Caco-2 (cell line): Measurements from ENCODE around the gene TVP23B. TPM values are rescaled to one million over a fixed set of nuclear protein-coding genes. Genes with fewer than 3 reads are reported as not detected.
A peak's percentile ranks its signal among the peaks of the same experiment; 100 is the strongest.

ENCODE experiments used
- BruUV-seq: library from RNA; stranded (reverse); fragments of 400-500 nt; replicated peaks from 2 replicates; lab custom pipeline; 2021; lab: Mats Ljungman, UMichigan
- CTCF ChIA-PET: fragments of 300-600 bp; sonication (Branson Sonifier 250); formaldehyde crosslinking; loops from one replicate; lab custom pipeline; 2022; ENCODE audit warnings: antibody characterized with exemption; lab: Charles Lee
- POLR2A ChIA-PET: fragments of 300-600 bp; sonication (Branson Sonifier 250); formaldehyde crosslinking; loops from one replicate; lab custom pipeline; 2022; ENCODE audit warnings: antibody characterized with exemption; lab: Charles Lee
- DNase-seq, 2 experiments: peaks; one replicate each; pipeline versions ENCODE4 v3.0.0 to v3.0.0-alpha.2; 2020 to 2022
- H3K27me3 ChIP-seq: replicated peaks from 2 replicates; pipeline ENCODE4 v1.6.0; 2011; ENCODE audit warnings: low read length; ENCODE audit not compliant: control insufficient read depth, insufficient read depth
- H3K36me3 ChIP-seq: 2 replicates; pipeline ENCODE4 v1.5.1; 2011; ENCODE audit warnings: low read length; ENCODE audit not compliant: control insufficient read depth, insufficient read depth
- H3K4me1 ChIP-seq: fragments of 250-450 bp; sonication (Bioruptor Pico); 2 replicates; pipeline ENCODE4 v1.5.1; 2020; ENCODE audit warnings: mild to moderate bottlenecking
- H3K4me3 ChIP-seq: 2 replicates; pipeline ENCODE4 v1.5.1; 2011; ENCODE audit warnings: low read depth, mild to moderate bottlenecking, control low read depth, low read length
- H3K9me3 ChIP-seq: fragments of 250-450 bp; sonication (Bioruptor Pico); 2 replicates; pipeline ENCODE4 v1.5.1; 2020; ENCODE audit warnings: mild to moderate bottlenecking, moderate library complexity
- H3K27ac Mint-ChIP-seq: one replicate; pipeline ENCODE4 v1.8.0; 2022; ENCODE audit warnings: mixed read lengths; ENCODE audit not compliant: unreplicated experiment
- H3K27me3 Mint-ChIP-seq: one replicate; pipeline ENCODE4 v1.8.0; 2022; ENCODE audit warnings: mixed read lengths; ENCODE audit not compliant: insufficient read depth, unreplicated experiment
- H3K36me3 Mint-ChIP-seq: one replicate; pipeline ENCODE4 v1.8.0; 2022; ENCODE audit warnings: mild to moderate bottlenecking, mixed read lengths; ENCODE audit not compliant: insufficient read depth, unreplicated experiment
- H3K4me1 Mint-ChIP-seq: one replicate; pipeline ENCODE4 v1.8.0; 2022; ENCODE audit warnings: low read depth, mixed read lengths; ENCODE audit not compliant: unreplicated experiment
- H3K4me3 Mint-ChIP-seq: one replicate; pipeline ENCODE4 v1.8.0; 2022; ENCODE audit warnings: mild to moderate bottlenecking, moderate library complexity, mixed read lengths; ENCODE audit not compliant: unreplicated experiment
- H3K9me3 Mint-ChIP-seq: one replicate; pipeline ENCODE4 v1.8.0; 2022; ENCODE audit warnings: mixed read lengths; ENCODE audit not compliant: unreplicated experiment
- intact Hi-C: fragments of 100-400 bp; cut with micrococcal nuclease; formaldehyde crosslinking; loops from one replicate; pipeline ENCODE4 v1.10.0; 2022; ENCODE audit not compliant: unreplicated experiment
- total RNA-seq: library from RNA; stranded (reverse); gene quantifications from 2 replicates; pipeline ENCODE4 v1.2.3, GENCODE V29; 2022
- TF ChIP-seq, protein P1 (sequence below), 2 experiments: fragments of 200-600 bp in 1 of 2; IDR thresholded peaks; 1 replicate in 1 of 2; 2 replicates in 1 of 2; pipeline versions ENCODE4 v1.5.1 to v1.8.0; 2011 to 2022; ENCODE audit warnings: antibody characterized with exemption in 1 of 2, control low read depth in 1 of 2, inconsistent platforms in 1 of 2, low read depth in 1 of 2, low read length in 1 of 2, mild to moderate bottlenecking in 1 of 2, moderate library complexity in 1 of 2; ENCODE audit not compliant: insufficient read depth in 1 of 2, severe bottlenecking in 1 of 2, unreplicated experiment in 1 of 2

TVP23B gene
- total RNA-seq, 1 experiment from 2014 or later: 29.1 TPM

- DNase-seq: no peak
- H3K9me3 Mint-ChIP-seq: no peaks in the 10 kb centered on the region
- no peaks in the 10 kb centered on the region for H3K36me3 ChIP-seq
- peak overlapping the region; percentile 89 for H3K4me3 Mint-ChIP-seq
- no peaks in the 10 kb centered on the region for H3K27me3 ChIP-seq
- CTCF ChIA-PET: no interaction called here
- intact Hi-C loops: loop anchor here (5.0 kb wide), 1 partner anchor 82 kb away; no protein-coding TSS in a partner anchor
- H3K4me1 ChIP-seq: no peaks in the 10 kb centered on the region
- no peaks in the 10 kb centered on the region for H3K27me3 Mint-ChIP-seq
- no peaks in the 10 kb centered on the region for H3K9me3 ChIP-seq
- POLR2A ChIA-PET: interaction anchor here (0.6 kb wide), 1 partner anchor 9 kb away, joined by 5 read pairs; no protein-coding TSS in a partner anchor
- peaks cover 25% of the 10 kb centered on the region for H3K4me1 Mint-ChIP-seq
- H3K27ac Mint-ChIP-seq: no peak overlapping the region
- TF ChIP-seq, protein P1, sequence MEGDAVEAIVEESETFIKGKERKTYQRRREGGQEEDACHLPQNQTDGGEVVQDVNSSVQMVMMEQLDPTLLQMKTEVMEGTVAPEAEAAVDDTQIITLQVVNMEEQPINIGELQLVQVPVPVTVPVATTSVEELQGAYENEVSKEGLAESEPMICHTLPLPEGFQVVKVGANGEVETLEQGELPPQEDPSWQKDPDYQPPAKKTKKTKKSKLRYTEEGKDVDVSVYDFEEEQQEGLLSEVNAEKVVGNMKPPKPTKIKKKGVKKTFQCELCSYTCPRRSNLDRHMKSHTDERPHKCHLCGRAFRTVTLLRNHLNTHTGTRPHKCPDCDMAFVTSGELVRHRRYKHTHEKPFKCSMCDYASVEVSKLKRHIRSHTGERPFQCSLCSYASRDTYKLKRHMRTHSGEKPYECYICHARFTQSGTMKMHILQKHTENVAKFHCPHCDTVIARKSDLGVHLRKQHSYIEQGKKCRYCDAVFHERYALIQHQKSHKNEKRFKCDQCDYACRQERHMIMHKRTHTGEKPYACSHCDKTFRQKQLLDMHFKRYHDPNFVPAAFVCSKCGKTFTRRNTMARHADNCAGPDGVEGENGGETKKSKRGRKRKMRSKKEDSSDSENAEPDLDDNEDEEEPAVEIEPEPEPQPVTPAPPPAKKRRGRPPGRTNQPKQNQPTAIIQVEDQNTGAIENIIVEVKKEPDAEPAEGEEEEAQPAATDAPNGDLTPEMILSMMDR (IDR thresholded peaks at IDR 0.05; ENCODE audit: insufficient read depth in 1 of 2, low read depth in 1 of 2, low read length in 1 of 2, severe bottlenecking in 1 of 2, unreplicated experiment in 1 of 2): no peak
- no peak overlapping the region; the same call in 1 of the 2 replicates for H3K4me3 ChIP-seq
- peaks cover 13% of the 10 kb centered on the region for H3K36me3 Mint-ChIP-seq
- BruUV-seq: no TSS peak
Measured at GRCh38 chr17:18854956-18855355, 74.0 kb downstream of the TVP23B start.

DNA sequence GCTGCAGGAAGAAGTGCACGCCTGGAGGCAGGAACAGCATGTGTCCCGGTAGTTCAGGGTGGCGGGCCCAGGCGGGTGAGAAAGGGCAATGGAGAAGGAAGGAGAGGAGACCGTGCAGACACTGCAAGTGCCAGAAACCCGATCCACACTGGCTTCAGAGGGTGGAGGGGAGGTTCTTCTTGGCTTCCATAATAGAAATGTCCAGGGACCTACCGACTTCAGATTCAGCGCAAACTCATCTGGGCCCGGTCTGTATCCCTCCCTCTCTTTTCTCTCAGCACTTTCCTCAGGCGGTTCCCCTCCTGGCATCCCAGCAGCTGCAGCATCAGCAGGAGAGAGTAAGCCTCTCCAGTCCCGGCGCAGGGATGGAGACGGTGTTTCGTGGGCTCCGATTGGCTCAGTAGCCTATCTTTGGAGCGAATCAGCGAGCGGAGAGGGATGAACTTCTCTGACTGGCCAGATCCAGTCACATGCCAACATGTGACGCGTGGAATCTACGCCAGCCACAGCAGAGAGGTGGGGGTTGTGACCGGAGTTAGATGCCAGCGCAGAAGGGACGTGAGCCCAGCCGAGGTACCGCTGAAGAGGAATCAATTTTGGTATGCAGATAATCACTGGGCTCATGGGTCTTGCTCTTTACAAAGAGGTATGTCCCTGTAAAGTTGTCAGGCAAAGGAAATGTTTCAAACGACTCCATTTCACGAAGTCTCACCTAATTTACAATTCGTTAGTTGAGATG, 75.0 kb downstream of the TVP23B start:
- H3K27ac Mint-ChIP-seq: peak overlapping the region; percentile 81
- peaks cover 18% of the 10 kb centered on the region for H3K36me3 Mint-ChIP-seq
- H3K9me3 Mint-ChIP-seq: no peaks in the 10 kb centered on the region
- Histone ChIP-seq H3K36me3 (peaks cover 1% of the 10 kb centered on the region), H3K4me3 (peak overlapping the region; percentile 54), H3K27me3 (no peaks in the 10 kb centered on the region), H3K9me3 (no peaks in the 10 kb centered on the region), H3K4me1 (no peaks in the 10 kb centered on the region)
- BruUV-seq: no TSS peak
- TF ChIP-seq, protein P1 (IDR thresholded peaks at IDR 0.05; ENCODE audit: insufficient read depth in 1 of 2, low read depth in 1 of 2, low read length in 1 of 2, severe bottlenecking in 1 of 2, unreplicated experiment in 1 of 2): no peak
- intact Hi-C loops: loop anchor here (1.0 to 5.0 kb wide), 2 partner anchors 20 to 81 kb away; no protein-coding TSS in a partner anchor
- CTCF ChIA-PET: no interaction called here
- peaks cover 25% of the 10 kb centered on the region for H3K4me1 Mint-ChIP-seq
- H3K27me3 Mint-ChIP-seq: no peaks in the 10 kb centered on the region
- DNase-seq: peak; percentile 92 to 94
- POLR2A ChIA-PET: interaction anchor here (0.6 kb wide), 1 partner anchor 10 kb away, joined by 5 read pairs; no protein-coding TSS in a partner anchor
- peak overlapping the region; percentile 89 for H3K4me3 Mint-ChIP-seq

Other genes starting within 250 kb of the TVP23B start
- not detected in 2 replicates for gene TBC1D28, start 136.8 kb upstream of the TVP23B start, total RNA-seq
- gene FOXO3B, start 98.9 kb upstream of the TVP23B start, total RNA-seq: 7.0 and 7.3 TPM in 2 replicates
- gene FBXW10, start 37.1 kb upstream of the TVP23B start, total RNA-seq: 0.11 TPM in 1 of 2 replicates, not detected in the other
- 45.8 and 49.0 TPM in 2 replicates for gene PRPSAP2, start 76.9 kb downstream of the TVP23B start, total RNA-seq
- gene SLC5A10, start 171.0 kb downstream of the TVP23B start, total RNA-seq: 0.19 and 0.27 TPM in 2 replicates
- 24.3 and 28.1 TPM in 2 replicates for gene FAM83G, start 223.6 kb downstream of the TVP23B start, total RNA-seq